Stomach (tissue), 9 donors: Measurements from ENCODE around the gene SCAF8. TPM values are rescaled to one million over a fixed set of nuclear protein-coding genes. Genes with fewer than 3 reads are reported as not detected.
"Not testable (repeated sequence)": the region's sequence is repeated elsewhere in the genome, so short reads cannot be mapped to it uniquely, and the experiment has no call there.

Source experiments
- DNase-seq, 2 donors: peaks; one replicate each; pipeline versions ENCODE4 v3.0.0 to v3.0.0-alpha.2; 2013 to 2019
- H3K27ac ChIP-seq, 5 donors: fragments of 200-600 bp in 4 of 5; sonication (generic) in 4 of 5; one replicate each; pipeline ENCODE4 v1.5.1; 2013 to 2019; ENCODE audit warnings: mild to moderate bottlenecking in 1 of 5, moderate library complexity in 1 of 5
- H3K27me3 ChIP-seq, 3 donors: fragments of 200-600 bp; sonication (generic); one replicate each; pipeline ENCODE4 v1.5.1; 2017 to 2019; ENCODE audit warnings: mixed run types in 1 of 3
- H3K36me3 ChIP-seq, 4 donors: fragments of 200-600 bp; sonication (generic); 1 replicate in 3 of 4; 2 replicates in 1 of 4; pipeline ENCODE4 v1.5.1; 2016 to 2019
- H3K4me1 ChIP-seq, 4 donors: fragments of 200-600 bp; sonication (generic); one replicate each; pipeline ENCODE4 v1.5.1; 2016 to 2019
- H3K4me3 ChIP-seq, 4 donors: fragments of 200-600 bp; sonication (generic) in 3 of 4; one replicate each; pipeline ENCODE4 v1.5.1; 2016 to 2019; ENCODE audit warnings: mild to moderate bottlenecking in 1 of 4
- H3K9me3 ChIP-seq, 4 donors: fragments of 200-600 bp; sonication (generic); one replicate each; pipeline ENCODE4 v1.5.1; 2016 to 2019
- CTCF ChIP-seq, 7 experiments: fragments of 450-650 bp in 4 of 7; fragments of 200-600 bp in 3 of 7; sonication (generic) in 3 of 7; IDR thresholded peaks; one replicate each; pipeline ENCODE4 v1.5.1; 2016 to 2019; ENCODE audit warnings: antibody characterized with exemption in 7 of 7, control low read depth in 2 of 7, mild to moderate bottlenecking in 1 of 7
- EP300 ChIP-seq: sonication (generic); formaldehyde crosslinking; IDR thresholded peaks from one replicate; pipeline ENCODE4 v1.6.1; 2017; ENCODE audit warnings: antibody characterized with exemption
- POLR2A ChIP-seq, 4 donors: fragments of 450-650 bp; IDR thresholded peaks; one replicate each; pipeline ENCODE4 v1.6.1; 2016; ENCODE audit warnings: antibody characterized with exemption in 4 of 4, control low read depth in 2 of 4, mild to moderate bottlenecking in 1 of 4, moderate library complexity in 1 of 4
- POLR2AphosphoS5 ChIP-seq, 3 donors: sonication (generic); formaldehyde crosslinking; IDR thresholded peaks; one replicate each; pipeline ENCODE4 v1.6.1; 2016; ENCODE audit warnings: antibody characterized with exemption in 3 of 3
- WGBS, 5 donors: extraction: QIAGEN DNeasy Blood & Tissue Kit in 3 of 5; methylation state at CpG; one replicate each; pipeline versions ENCODE4 v1.1.5 to v1.1.7; 2013 to 2018; 5-methylcytosine and 5-hydroxymethylcytosine counted together
- intact Hi-C: fragments of 100-400 bp; cut with DNase I; formaldehyde crosslinking; loops from one replicate; pipeline ENCODE4 v1.15.1; 2023; ENCODE audit warnings: low total_unique reads
- polyA plus RNA-seq, 3 donors: library from polyadenylated mRNA; stranded (reverse); fragments of 200-250 nt; gene quantifications; one replicate each; pipeline ENCODE4 v1.2.3, GENCODE V29; 2013
- total RNA-seq, 5 donors: library from RNA; depleted of rRNA; stranded (reverse); fragments of >200 nt; gene quantifications; one replicate each; pipeline versions ENCODE4 v1.1.0 to v1.2.3, GENCODE V29; 2014 to 2016
- donor health status: healthy with polysubstance abuse.
- donor health status: Bipolar disorder and iron deficiency.
- donor health status: healthy.

SCAF8 gene
- total and polyA plus RNA-seq, 8 donors, result 6.6 to 62.5 (median 15.4) TPM

GRCh38 chr6:154767003-154767723 lies 33.9 kb downstream of the SCAF8 start:
- H3K4me3 ChIP-seq, result no peak overlapping the region
- peaks cover 37 to 84% (median 63%) of the 10 kb centered on the region in 4 donors for H3K4me1 ChIP-seq
- H3K27ac ChIP-seq, result peak overlapping the region in 1 of 5 donors; percentile 8
- intact Hi-C loops, result no loop called here
- H3K9me3 ChIP-seq, result no peaks in the 10 kb centered on the region
- no peak for DNase-seq
- no peak for TF ChIP-seq EP300
- H3K36me3 ChIP-seq, result no peaks in the 10 kb centered on the region
- WGBS, 5 donors, result 52 to 63% (median 54%) methylated on average over 3 of the region's 3 CpGs
- H3K27me3 ChIP-seq, result no peaks in the 10 kb centered on the region

DNA sequence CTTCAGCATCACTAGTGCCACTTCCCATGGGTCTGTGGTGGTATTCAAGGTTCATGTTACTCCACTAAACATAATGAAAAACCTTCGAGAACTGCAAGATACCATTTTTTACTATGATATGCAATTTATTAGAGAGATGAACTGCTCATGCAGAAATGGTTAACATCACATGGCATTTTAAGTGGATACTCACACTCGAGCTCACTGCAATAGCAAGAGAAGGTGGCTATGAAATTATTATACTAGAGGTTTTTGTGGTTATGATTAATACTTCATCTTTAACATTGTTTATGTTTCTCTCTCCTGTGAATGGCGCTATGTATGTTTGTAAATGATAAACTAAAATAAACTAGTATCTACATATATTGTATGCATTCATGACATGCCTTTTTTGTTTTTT lies 35.1 kb downstream of the SCAF8 start:
- Histone ChIP-seq H3K9me3 (no peaks in the 10 kb centered on the region), H3K4me1 (peaks cover 37 to 79% (median 62%) of the 10 kb centered on the region in 4 donors), H3K27me3 (no peaks in the 10 kb centered on the region), H3K36me3 (no peaks in the 10 kb centered on the region), H3K27ac (no peak overlapping the region), H3K4me3 (no peak overlapping the region)
- intact Hi-C loops, result no loop called here
- TF ChIP-seq CTCF (IDR thresholded peaks at IDR 0.05) (no peak), EP300 (no peak), POLR2A (IDR thresholded peaks at IDR 0.05) (no peak), POLR2AphosphoS5 (IDR thresholded peaks at IDR 0.05) (no peak)
- no peak for DNase-seq
- WGBS, 5 donors, result 62 to 80% (median 72%) methylated on average over 3 of the region's 3 CpGs

DNA sequence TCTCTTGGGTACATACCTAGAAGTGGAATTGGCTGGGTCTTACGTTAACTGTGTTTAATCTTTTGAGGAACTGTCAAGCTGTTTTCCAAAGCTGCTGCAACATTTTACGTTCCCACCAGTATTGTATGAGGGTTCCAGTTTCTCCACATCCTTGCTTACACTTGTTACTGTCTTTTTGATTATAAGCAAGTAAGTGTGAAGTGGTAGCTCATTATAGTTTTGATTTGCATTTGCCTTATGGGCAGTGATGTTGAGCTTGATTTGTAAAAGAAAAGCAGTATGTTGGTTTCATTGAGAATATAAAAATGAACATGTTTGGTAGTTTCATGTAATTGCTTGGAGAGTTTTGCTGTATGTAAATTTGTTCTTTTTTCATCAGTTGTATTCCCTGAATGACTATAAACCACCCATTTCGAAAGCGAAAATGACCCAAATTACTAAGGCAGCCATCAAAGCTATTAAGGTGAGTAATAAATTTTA lies 40.4 kb downstream of the SCAF8 start:
- peaks cover 0 to 7% (median 1%) of the 10 kb centered on the region in 4 donors for H3K36me3 ChIP-seq
- intact Hi-C loops, result no loop called here

GRCh38 chr6:154779157-154779556 lies 45.9 kb downstream of the SCAF8 start:
- H3K4me3 ChIP-seq, H3K27me3 ChIP-seq, DNase-seq, intact Hi-C loops, H3K27ac ChIP-seq, H3K9me3 ChIP-seq: not testable (repeated sequence)
- Histone ChIP-seq H3K4me1 (peaks cover 0 to 28% (median 11%) of the 10 kb centered on the region in 4 donors), H3K36me3 (peaks cover 3 to 29% (median 27%) of the 10 kb centered on the region in 4 donors)
- WGBS, 5 donors, result 94 to 98% (median 97%) methylated on average over 5 of the region's 5 CpGs

More for the DNA sequence above, 40.4 kb downstream of the SCAF8 start:
- H3K27ac ChIP-seq, result no peak overlapping the region
- H3K4me1 ChIP-seq, result peaks cover 3 to 42% (median 20%) of the 10 kb centered on the region in 4 donors
- WGBS, 5 donors, result 77 to 85% (median 81%) methylated on average over 4 of the region's 4 CpGs
- H3K9me3 ChIP-seq, result no peaks in the 10 kb centered on the region
- no peaks in the 10 kb centered on the region for H3K27me3 ChIP-seq
- TF ChIP-seq POLR2AphosphoS5 (IDR thresholded peaks at IDR 0.05) (no peak), POLR2A (IDR thresholded peaks at IDR 0.05) (no peak), EP300 (no peak), CTCF (IDR thresholded peaks at IDR 0.05) (no peak)
- no peak for DNase-seq
- no peak overlapping the region for H3K4me3 ChIP-seq

DNA sequence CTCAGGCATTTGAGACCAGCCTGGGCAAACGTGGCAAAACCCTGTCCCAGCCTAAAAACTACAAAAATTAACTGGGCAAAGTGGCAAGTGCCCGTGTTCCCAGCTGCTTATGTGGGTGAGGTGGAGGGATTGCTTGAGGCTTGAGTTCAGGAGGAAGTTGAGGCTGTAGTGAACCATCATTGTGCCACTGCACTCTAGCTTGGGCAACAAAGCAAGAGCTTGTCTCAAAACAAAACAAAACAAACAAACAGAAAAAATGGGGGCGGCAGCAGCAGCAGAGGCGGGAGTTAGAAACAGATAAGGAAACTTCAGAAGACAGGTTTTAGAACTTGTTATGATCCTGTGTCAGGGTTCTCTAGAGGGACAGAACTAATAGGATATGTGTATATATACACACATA lies 49.0 kb downstream of the SCAF8 start:
- Histone ChIP-seq H3K27me3 (no peaks in the 10 kb centered on the region), H3K36me3 (peaks cover 3 to 29% (median 27%) of the 10 kb centered on the region in 4 donors), H3K4me3 (no peak overlapping the region), H3K27ac (no peak overlapping the region), H3K9me3 (no peaks in the 10 kb centered on the region), H3K4me1 (peaks cover 0 to 51% (median 21%) of the 10 kb centered on the region in 4 donors)
- intact Hi-C loops, result no loop called here
- no peak for TF ChIP-seq POLR2A (IDR thresholded peaks at IDR 0.05)
- no peak for TF ChIP-seq CTCF (IDR thresholded peaks at IDR 0.05)
- no peak for TF ChIP-seq EP300
- TF ChIP-seq POLR2AphosphoS5 (IDR thresholded peaks at IDR 0.05), result no peak
- no peak for DNase-seq
- 70 to 84% (median 72%) methylated on average over 4 of the region's 4 CpGs for WGBS, 5 donors
